WERI-Rb-1 (cell line): ENCODE results near the gene SLC47A2.

Experiments
- DNase-seq: peaks from one replicate; pipeline ENCODE4 v3.0.0-alpha.2; 2020
- H3K27ac ChIP-seq: fragments of 250-450 bp; sonication (Bioruptor Pico); 2 replicates; pipeline ENCODE4 v1.5.1; 2020; ENCODE audit warnings: mild to moderate bottlenecking, moderate library complexity
- H3K27me3 ChIP-seq: fragments of 250-450 bp; sonication (Bioruptor Pico); 2 replicates; pipeline ENCODE4 v1.5.1; 2021; ENCODE audit warnings: mild to moderate bottlenecking, low read depth, moderate library complexity; ENCODE audit not compliant: insufficient read depth, severe bottlenecking
- H3K36me3 ChIP-seq: fragments of 250-450 bp; sonication (Bioruptor Pico); 2 replicates; pipeline ENCODE4 v1.5.1; 2020; ENCODE audit warnings: mild to moderate bottlenecking, moderate library complexity
- H3K4me3 ChIP-seq: 2 replicates; pipeline ENCODE4 v1.5.1; 2011; ENCODE audit warnings: low read depth, mild to moderate bottlenecking, control low read depth, low read length
- H3K9me3 ChIP-seq: fragments of 250-450 bp; sonication (Bioruptor Pico); 2 replicates; pipeline ENCODE4 v1.5.1; 2021; ENCODE audit warnings: mild to moderate bottlenecking, moderate library complexity; ENCODE audit not compliant: severe bottlenecking
- TF ChIP-seq, protein P1 (sequence below): IDR thresholded peaks from 2 replicates; pipeline ENCODE4 v1.5.1; 2011; ENCODE audit warnings: low read depth, mild to moderate bottlenecking, control low read depth, inconsistent platforms, low read length

The SLC47A2 gene

DNA sequence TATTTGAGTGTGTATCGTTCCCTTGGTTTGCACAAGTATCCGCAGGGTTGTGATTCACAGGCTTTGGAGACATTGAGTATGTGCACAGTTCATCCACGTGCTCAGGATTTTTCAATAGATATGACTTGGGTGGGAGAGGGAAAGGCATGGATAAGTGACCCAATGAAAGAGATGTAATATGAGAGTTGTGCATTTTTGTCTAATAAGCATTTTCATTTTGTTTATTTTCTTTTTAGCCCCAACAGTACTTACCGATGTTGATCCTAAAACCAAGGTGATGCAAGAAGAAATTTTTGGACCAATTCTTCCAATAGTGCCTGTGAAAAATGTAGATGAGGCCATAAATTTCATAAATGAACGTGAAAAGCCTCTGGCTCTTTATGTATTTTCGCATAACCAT lies 53.3 kb downstream of the SLC47A2 start:
- H3K27me3 ChIP-seq = no peaks in the 10 kb centered on the region
- no peak overlapping the region for H3K27ac ChIP-seq
- H3K4me3 ChIP-seq = no peak overlapping the region
- TF ChIP-seq, protein P1, sequence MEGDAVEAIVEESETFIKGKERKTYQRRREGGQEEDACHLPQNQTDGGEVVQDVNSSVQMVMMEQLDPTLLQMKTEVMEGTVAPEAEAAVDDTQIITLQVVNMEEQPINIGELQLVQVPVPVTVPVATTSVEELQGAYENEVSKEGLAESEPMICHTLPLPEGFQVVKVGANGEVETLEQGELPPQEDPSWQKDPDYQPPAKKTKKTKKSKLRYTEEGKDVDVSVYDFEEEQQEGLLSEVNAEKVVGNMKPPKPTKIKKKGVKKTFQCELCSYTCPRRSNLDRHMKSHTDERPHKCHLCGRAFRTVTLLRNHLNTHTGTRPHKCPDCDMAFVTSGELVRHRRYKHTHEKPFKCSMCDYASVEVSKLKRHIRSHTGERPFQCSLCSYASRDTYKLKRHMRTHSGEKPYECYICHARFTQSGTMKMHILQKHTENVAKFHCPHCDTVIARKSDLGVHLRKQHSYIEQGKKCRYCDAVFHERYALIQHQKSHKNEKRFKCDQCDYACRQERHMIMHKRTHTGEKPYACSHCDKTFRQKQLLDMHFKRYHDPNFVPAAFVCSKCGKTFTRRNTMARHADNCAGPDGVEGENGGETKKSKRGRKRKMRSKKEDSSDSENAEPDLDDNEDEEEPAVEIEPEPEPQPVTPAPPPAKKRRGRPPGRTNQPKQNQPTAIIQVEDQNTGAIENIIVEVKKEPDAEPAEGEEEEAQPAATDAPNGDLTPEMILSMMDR = no peak
- no peak for DNase-seq
- H3K36me3 ChIP-seq = peaks cover 29% of the 10 kb centered on the region
- no peaks in the 10 kb centered on the region for H3K9me3 ChIP-seq

DNA sequence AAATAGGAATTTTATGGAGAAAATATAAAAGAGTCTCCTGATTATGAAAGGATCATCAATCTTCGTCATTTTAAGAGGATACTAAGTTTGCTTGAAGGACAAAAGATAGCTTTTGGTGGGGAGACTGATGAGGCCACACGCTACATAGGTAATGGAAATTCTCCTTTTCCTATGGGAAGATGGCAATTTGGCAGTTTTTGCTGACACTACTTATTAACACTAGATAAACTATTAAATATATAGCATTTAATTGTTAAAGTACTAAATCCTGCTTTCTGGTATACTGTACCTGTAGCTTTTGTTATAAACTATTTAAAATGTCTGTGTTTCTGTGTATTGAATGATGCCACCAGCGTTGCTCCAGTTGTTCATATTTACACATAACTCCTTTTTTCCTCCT lies 55.3 kb downstream of the SLC47A2 start:
- DNase-seq = no peak
- no peaks in the 10 kb centered on the region for H3K9me3 ChIP-seq
- no peak overlapping the region for H3K4me3 ChIP-seq
- TF ChIP-seq, protein P1 = no peak
- H3K27ac ChIP-seq = no peak overlapping the region
- H3K27me3 ChIP-seq = no peaks in the 10 kb centered on the region
- peaks cover 35% of the 10 kb centered on the region for H3K36me3 ChIP-seq

DNA sequence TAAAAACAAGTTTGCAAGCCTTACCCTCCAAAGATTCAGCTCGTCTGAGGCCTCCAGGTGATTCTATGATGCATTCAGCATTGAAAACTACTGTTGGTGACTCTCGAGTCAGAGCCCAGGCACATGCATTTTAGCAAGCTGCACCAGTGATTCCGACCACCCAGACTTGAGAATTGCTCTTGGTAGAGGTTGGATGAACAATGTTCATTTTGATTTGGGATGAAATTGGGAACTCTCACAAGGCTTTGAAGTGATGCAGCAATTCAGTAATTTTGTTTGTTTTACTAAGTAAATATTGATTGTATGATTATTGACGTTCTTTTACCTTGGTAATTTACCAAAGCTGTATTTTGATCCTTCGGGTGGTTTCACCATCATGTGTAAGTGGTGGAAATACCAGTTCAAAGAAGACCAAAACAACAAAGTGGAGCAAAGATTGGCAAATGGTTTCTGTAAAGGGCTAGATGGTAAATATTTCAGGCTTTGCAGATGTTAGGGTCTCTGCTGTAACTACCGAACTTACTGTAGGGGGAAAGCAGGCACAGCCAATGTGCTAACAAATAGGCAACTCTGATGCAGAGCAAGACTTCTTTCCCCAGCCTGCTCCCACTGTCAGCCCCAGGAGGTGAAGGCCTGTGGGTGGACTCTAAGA lies 56.0 kb downstream of the SLC47A2 start:
- no peak overlapping the region for H3K4me3 ChIP-seq
- no peak for DNase-seq
- H3K36me3 ChIP-seq = peaks cover 39% of the 10 kb centered on the region
- H3K27ac ChIP-seq = no peak overlapping the region
- TF ChIP-seq, protein P1 = no peak
- no peaks in the 10 kb centered on the region for H3K9me3 ChIP-seq
- H3K27me3 ChIP-seq = no peaks in the 10 kb centered on the region

DNA sequence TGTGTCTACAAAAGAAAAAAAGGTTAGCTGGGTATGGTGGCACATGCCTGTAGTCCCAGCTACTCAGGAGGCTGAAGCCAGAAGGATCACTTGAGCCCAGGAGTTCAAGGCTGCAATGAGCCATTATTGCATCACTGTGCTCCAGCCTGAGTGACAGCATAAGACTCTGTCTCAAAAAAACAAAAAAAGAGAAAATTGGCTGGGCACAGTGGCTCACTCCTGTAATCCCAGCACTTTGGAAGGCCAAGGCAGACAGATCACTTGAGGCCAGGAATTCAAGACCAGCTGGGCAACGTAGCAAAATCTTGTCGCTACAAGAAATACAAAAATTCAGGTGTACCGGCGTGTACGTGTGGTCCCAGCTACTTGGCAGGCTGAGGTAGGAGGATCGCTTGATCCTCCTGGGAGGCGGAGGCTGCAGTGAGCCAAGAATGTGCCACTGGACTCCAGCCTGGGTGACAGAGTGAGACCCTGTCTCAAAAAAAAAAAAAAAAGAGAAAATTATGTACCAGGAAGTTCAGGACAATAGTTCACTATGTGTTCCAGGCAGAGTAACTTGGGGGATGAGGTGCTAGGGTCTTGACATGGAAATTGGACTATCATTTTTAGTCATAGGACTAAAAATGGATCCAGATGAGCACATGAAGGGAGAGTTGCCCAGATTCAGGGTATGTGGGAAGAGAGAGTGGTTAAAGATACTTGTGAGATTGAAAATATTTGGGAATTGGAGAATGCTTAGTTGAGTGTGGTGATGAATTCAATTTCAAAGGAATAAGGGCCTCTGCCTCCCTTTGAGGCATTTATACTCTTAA lies 56.8 kb downstream of the SLC47A2 start:
- H3K27ac ChIP-seq = no peak overlapping the region

GRCh38 chr17:19656851-19657581 lies 59.4 kb downstream of the SLC47A2 start:
- no peak for DNase-seq
- Histone ChIP-seq H3K9me3 (no peaks in the 10 kb centered on the region), H3K4me3 (no peak overlapping the region), H3K27me3 (no peaks in the 10 kb centered on the region), H3K36me3 (peaks cover 32% of the 10 kb centered on the region), H3K27ac (no peak overlapping the region)
- TF ChIP-seq, protein P1 = no peak

More for the DNA sequence above, 56.8 kb downstream of the SLC47A2 start:
- no peak for DNase-seq
- Histone ChIP-seq H3K9me3 (no peaks in the 10 kb centered on the region), H3K27me3 (no peaks in the 10 kb centered on the region), H3K4me3 (no peak overlapping the region), H3K36me3 (peaks cover 38% of the 10 kb centered on the region)
- TF ChIP-seq, protein P1 = no peak
